B cell (primary cell): Measurements from ENCODE around the gene FSCN2.

ENCODE experiments used
- CTCF ChIP-seq: fragments of 200-600 bp; IDR thresholded peaks from one replicate; pipeline ENCODE4 v1.8.0; 2022; ENCODE audit warnings: antibody characterized with exemption, mild to moderate bottlenecking
- EZH2 ChIP-seq: IDR thresholded peaks from 2 replicates; pipeline ENCODE4 v1.6.1; 2012; ENCODE audit warnings: borderline replicate concordance, low read depth, mild to moderate bottlenecking, moderate library complexity, low read length; ENCODE audit not compliant: insufficient read depth, poor library complexity, severe bottlenecking

GRCh38 chr17:81503619-81504018, 24.6 kb upstream of the FSCN2 start:
- TF ChIP-seq CTCF: no peak
- no peak for TF ChIP-seq EZH2
